Large intestine (tissue), 3 donors: ENCODE results near the gene USP32. TPM values are rescaled to one million over a fixed set of nuclear protein-coding genes. Genes with fewer than 3 reads are reported as not detected.
"Not testable (repeated sequence)": the region's sequence is repeated elsewhere in the genome, so short reads cannot be mapped to it uniquely, and the experiment has no call there.

Experiments used
- DNase-seq, 2 donors: peaks; one replicate each; pipeline versions ENCODE4 v3.0.0 to v3.0.0-alpha.2; 2013
- H3K27ac ChIP-seq: one replicate; pipeline ENCODE4 v1.5.1; 2013; ENCODE audit warnings: low read length
- H3K27me3 ChIP-seq: 2 replicates; pipeline ENCODE4 v1.6.1; 2013; ENCODE audit warnings: low read length; ENCODE audit not compliant: control insufficient read depth, insufficient read depth
- H3K36me3 ChIP-seq: 2 replicates; pipeline ENCODE4 v1.6.1; 2013; ENCODE audit warnings: low read length; ENCODE audit not compliant: control insufficient read depth, insufficient read depth
- H3K4me1 ChIP-seq: one replicate; pipeline ENCODE4 v1.6.1; 2013; ENCODE audit warnings: low read length; ENCODE audit not compliant: control insufficient read depth, insufficient read depth
- H3K4me3 ChIP-seq: one replicate; pipeline ENCODE4 v1.5.1; 2013; ENCODE audit warnings: low read length
- H3K9me3 ChIP-seq: one replicate; pipeline ENCODE4 v1.6.1; 2013; ENCODE audit warnings: mild to moderate bottlenecking, low read depth, low read length, moderate library complexity; ENCODE audit not compliant: control insufficient read depth
- WGBS: methylation state at CpG from one replicate; pipeline ENCODE4 v1.1.5; 2013; ENCODE audit warnings: low lambda C conversion rate; ENCODE audit not compliant: insufficient coverage; 5-methylcytosine and 5-hydroxymethylcytosine counted together
- polyA plus RNA-seq: library from polyadenylated mRNA; unstranded; fragments of 120-200 nt; gene quantifications from one replicate; pipeline ENCODE4 v1.2.1, GENCODE V29; 2013

Gene USP32
- polyA plus RNA-seq, 1 donor: 24.0 TPM

DNA sequence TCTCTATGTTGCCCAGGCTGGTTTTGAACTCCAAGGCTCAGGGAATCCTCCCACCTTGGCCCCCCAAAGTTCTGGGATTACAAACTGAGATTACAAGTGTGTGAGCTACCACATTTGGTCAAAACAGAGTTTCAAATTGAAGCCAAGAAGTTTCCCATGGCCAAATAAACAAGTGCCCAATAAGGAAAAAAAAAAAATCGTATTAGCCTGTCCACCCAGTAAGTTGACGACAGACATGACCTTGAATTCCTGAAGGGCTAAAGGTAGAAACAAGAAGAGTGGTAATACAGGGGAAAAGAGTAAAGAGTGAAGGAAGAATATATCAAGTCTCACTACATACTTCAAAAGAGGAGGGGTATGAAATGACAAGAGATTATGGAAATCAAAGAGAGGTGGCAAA is 176.0 kb downstream of the USP32 start:
- H3K36me3 ChIP-seq, H3K4me1 ChIP-seq, H3K4me3 ChIP-seq, H3K27me3 ChIP-seq, DNase-seq, H3K9me3 ChIP-seq, H3K27ac ChIP-seq: not testable (repeated sequence)
- WGBS: no CpG with 5 or more reads among the region's 2 CpGs

GRCh38 chr17:60211282-60211681 is 180.7 kb downstream of the USP32 start:
- not testable (repeated sequence) for H3K36me3 ChIP-seq, H3K27ac ChIP-seq, H3K27me3 ChIP-seq, DNase-seq, H3K4me1 ChIP-seq, H3K9me3 ChIP-seq, H3K4me3 ChIP-seq

GRCh38 chr17:60208302-60208701 is 183.6 kb downstream of the USP32 start:
- not testable (repeated sequence) for H3K4me3 ChIP-seq, H3K27ac ChIP-seq, H3K36me3 ChIP-seq, H3K27me3 ChIP-seq, H3K9me3 ChIP-seq, H3K4me1 ChIP-seq, DNase-seq
- no CpG with 5 or more reads among the region's 1 CpG for WGBS

DNA sequence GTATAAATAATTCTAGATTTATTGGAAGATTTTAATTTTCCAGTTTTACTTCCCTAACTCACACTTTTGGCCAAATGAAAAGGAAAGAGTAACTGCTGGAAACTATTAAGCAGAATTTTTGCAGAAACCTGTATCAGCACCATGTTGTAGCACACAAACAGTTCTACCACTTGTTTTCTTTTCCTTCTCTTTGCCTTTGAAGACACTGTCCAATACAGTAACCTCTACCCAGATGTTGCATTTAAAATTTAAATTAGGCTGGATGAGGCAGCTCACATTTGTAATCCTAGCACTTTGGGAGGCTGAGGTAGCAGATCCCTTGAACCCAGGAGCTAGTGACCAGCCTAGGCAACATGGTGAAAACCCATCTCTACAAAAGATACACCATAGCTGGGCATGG is 186.2 kb downstream of the USP32 start:
- not testable (repeated sequence) for H3K36me3 ChIP-seq, H3K4me3 ChIP-seq, H3K9me3 ChIP-seq, H3K4me1 ChIP-seq, DNase-seq, H3K27me3 ChIP-seq, H3K27ac ChIP-seq

DNA sequence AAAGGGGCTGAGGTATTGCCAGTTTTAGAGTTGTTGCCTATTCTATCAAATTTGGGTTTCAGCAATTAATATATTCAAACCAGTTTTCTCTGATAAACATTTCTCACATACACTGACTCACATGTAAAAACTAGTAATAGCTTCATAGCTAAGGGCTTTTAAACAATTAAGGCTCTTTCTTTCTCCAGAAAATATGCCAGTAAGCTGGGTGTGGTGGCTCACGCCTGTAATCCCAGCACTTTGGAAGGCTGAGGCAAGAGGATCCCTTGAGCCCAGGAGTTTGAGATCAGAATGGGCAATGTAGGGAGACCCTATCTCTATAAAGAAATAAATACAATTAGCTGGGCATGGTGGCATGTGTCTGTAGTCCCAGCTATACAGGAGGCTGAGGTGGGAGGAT is 193.3 kb downstream of the USP32 start:
- H3K9me3 ChIP-seq, H3K27me3 ChIP-seq, H3K36me3 ChIP-seq, H3K4me3 ChIP-seq, H3K4me1 ChIP-seq, DNase-seq, H3K27ac ChIP-seq: not testable (repeated sequence)
- 100% methylated on average over 1 of the region's 1 CpG for WGBS

DNA sequence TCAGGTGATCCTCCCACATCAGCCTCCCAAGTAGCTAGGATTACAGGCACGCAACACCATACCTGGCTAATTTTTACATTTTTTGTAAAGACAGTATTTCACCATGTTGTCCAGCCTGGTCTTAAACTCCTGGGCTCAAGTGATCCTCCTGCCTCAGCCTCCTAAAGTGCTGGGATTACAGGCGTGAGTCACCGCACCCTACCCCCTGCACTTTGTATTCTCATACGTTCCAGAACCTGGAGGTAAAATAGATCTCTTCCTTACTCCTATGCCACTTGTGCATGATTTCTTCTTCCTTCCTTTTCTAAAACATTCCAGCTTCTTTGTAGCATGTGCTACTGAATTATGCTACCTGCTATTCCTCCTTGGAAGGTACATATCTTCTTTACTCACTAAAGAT is 197.8 kb downstream of the USP32 start:
- H3K27me3 ChIP-seq, H3K27ac ChIP-seq, H3K4me1 ChIP-seq, H3K4me3 ChIP-seq, H3K9me3 ChIP-seq, DNase-seq: not testable (repeated sequence)
- peaks cover 20% of the 10 kb centered on the region for H3K36me3 ChIP-seq
- 67% methylated on average over 1 of the region's 4 CpGs for WGBS

GRCh38 chr17:60193482-60193881 is 198.5 kb downstream of the USP32 start:
- Histone ChIP-seq H3K27me3 (no peaks in the 10 kb centered on the region), H3K4me3 (no peak overlapping the region), H3K27ac (no peak overlapping the region), H3K36me3 (peaks cover 24% of the 10 kb centered on the region), H3K4me1 (no peaks in the 10 kb centered on the region), H3K9me3 (no peaks in the 10 kb centered on the region)
- WGBS: no CpG with 5 or more reads among the region's 2 CpGs
- peak in 1 of 2 donors; percentile 14 for DNase-seq

- no CpG with 5 or more reads among the region's 3 CpGs for WGBS
- H3K9me3 ChIP-seq, H3K27ac ChIP-seq, DNase-seq, H3K4me1 ChIP-seq, H3K27me3 ChIP-seq, H3K4me3 ChIP-seq: not testable (repeated sequence)
- H3K36me3 ChIP-seq: peaks cover 24% of the 10 kb centered on the region
These were observed 198.9 kb downstream of the USP32 start for GRCh38 chr17:60193032-60193431.

DNA sequence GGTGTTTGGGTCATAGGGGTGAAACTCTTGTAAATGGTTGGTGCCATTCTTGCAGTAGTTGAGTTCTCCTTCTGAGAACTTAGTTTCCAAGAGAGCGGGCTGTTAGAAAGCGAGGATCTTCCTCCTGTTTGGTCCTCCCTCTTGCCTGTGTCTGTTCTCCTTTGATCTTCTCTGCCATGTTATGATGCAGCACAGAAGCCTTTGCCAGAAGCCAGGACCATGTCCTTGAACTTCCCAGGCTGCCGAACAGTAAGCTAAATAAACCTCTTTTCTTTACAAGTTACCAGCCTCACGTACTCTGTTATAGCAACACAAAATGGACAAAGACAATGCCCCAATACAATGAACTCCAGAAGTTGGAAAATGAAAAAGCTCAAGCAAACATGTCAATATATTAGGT is 201.9 kb downstream of the USP32 start:
- no CpG with 5 or more reads among the region's 4 CpGs for WGBS
- not testable (repeated sequence) for DNase-seq, H3K4me3 ChIP-seq, H3K27me3 ChIP-seq, H3K27ac ChIP-seq, H3K9me3 ChIP-seq
- peaks cover 24% of the 10 kb centered on the region for H3K36me3 ChIP-seq
- peaks cover 10% of the 10 kb centered on the region for H3K4me1 ChIP-seq

- WGBS: no CpG with 5 or more reads among the region's 4 CpGs
- Histone ChIP-seq H3K27me3 (no peaks in the 10 kb centered on the region), H3K4me1 (peaks cover 10% of the 10 kb centered on the region), H3K9me3 (no peaks in the 10 kb centered on the region), H3K27ac (no peak overlapping the region), H3K4me3 (no peak overlapping the region), H3K36me3 (peaks cover 27% of the 10 kb centered on the region)
- no peak for DNase-seq
These were observed 203.2 kb downstream of the USP32 start for GRCh38 chr17:60188759-60189158.

GRCh38 chr17:60186846-60187745 is 204.8 kb downstream of the USP32 start:
- peaks cover 10% of the 10 kb centered on the region for H3K4me1 ChIP-seq
- WGBS: no CpG with 5 or more reads among the region's 7 CpGs
- H3K9me3 ChIP-seq, H3K27me3 ChIP-seq, H3K4me3 ChIP-seq, H3K27ac ChIP-seq: not testable (repeated sequence)
- DNase-seq: peak; percentile 23 to 45
- H3K36me3 ChIP-seq: peaks cover 33% of the 10 kb centered on the region
